HG03378 (cell line): ENCODE measurements around the gene NEK1.
A peak's percentile ranks its signal among the peaks of the same experiment; 100 is the strongest.
"Not testable (repeated sequence)": the region's sequence is repeated elsewhere in the genome, so short reads cannot be mapped to it uniquely, and the experiment has no call there.

Experiments
- ATAC-seq: cut with Tn5 transposase; IDR thresholded peaks from one replicate; pipeline ENCODE4 v1.9.1; 2021; ENCODE audit warnings: mild to moderate bottlenecking, moderate library complexity; ENCODE audit not compliant: unreplicated experiment

NEK1 gene

GRCh38 chr4:169437299-169438047, 174.9 kb downstream of the NEK1 start:
- ATAC-seq, result peak; percentile 84

DNA sequence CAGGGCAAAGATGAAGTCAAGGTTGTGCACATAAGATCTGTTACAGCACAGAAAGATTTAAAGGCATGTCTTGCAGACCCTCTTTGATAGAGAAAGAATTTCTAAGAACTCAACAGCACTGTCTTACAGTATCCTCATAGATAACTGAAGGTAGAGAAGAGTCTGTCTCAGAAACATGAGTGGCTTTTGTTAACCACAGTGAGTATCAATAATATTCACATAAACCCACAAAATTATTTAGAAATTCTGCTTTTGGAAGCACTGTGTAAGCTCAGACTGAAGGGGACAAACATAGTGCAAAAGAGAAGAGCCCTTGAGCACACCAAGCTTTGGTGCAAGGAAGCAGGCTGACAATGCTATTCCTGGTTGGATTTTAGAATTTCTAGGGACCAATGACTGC, 175.6 kb downstream of the NEK1 start:
- ATAC-seq, result no peak

DNA sequence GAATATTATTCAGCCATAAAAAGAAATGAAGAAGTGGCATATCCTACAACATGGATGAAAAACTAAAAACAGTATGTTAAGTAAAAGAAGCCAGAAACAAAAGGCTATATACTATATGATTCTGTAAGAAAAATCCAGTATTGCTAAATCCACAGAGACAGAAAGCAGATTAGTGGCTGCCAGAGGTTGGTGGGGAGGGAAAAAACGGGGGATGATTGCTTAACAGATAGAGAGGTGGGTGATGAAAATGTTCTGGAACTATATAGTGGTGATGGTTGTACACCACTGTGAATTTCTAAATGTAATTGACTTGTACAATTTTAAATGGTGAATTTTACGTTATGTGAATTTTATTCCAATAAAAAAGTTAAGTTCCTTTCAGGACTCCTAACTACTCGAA, 184.0 kb downstream of the NEK1 start:
- no peak for ATAC-seq

- ATAC-seq, result not testable (repeated sequence)
These were observed 184.7 kb downstream of the NEK1 start for GRCh38 chr4:169427727-169428126.

GRCh38 chr4:169420291-169420690, 192.1 kb downstream of the NEK1 start:
- ATAC-seq, result no peak

DNA sequence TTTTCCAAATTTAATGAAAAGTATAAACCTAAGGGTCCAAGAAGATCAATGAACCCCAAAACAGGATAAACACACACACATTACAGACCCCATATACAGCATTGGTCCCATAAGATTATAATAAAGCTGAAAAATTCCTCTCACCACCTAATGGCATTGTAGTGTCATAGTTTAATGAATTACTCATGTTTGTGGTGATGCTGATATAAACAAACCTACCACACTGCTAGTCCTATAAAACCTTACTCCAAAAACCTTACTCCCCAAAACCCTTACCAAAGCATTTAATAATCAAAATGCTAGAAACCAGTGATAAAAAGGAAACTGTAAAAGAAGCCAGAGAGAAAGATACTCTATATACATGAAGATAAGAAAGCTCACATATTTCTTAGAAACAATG, 193.5 kb downstream of the NEK1 start:
- no peak for ATAC-seq

- ATAC-seq, result no peak
These were observed 194.6 kb downstream of the NEK1 start for GRCh38 chr4:169417629-169418282.

DNA sequence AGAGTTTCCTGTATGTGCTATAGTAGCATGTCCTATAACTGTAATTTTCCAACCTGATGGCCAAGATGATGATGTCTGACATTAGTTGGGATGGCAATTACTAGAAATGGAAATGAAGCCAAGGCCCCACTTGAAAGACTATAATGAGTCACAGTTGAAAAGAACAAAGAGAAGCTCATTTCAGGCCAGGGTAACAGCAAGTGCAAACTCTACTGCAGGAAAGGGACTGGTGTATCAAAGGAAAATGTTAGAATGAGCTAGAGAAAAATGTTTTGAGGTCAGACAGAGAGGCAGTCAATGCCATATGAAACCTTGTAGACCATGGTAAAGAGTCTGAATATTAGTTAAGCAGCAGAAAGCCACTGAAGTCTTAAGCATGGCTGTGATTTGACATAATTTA, 195.4 kb downstream of the NEK1 start:
- peak; percentile 68 for ATAC-seq

GRCh38 chr4:169416461-169416860, 195.9 kb downstream of the NEK1 start:
- no peak for ATAC-seq

DNA sequence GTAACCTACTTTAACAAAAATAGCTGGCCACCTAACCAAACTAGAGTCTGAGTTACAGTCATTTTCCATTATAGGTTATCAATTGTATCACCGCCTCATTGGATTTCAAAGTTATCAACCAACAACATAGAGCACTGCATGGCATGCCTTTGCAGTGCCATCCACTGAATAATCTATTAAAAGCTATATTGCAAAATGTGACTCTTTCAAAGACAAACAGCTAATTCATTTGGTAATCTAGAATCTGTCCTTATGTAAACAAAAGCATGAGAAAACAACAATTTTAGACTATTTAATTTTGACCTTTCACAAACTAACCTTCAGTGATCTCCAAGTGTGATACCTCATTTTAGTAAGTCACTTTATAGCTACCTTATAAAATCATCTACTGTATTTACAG, 197.5 kb downstream of the NEK1 start:
- no peak for ATAC-seq

DNA sequence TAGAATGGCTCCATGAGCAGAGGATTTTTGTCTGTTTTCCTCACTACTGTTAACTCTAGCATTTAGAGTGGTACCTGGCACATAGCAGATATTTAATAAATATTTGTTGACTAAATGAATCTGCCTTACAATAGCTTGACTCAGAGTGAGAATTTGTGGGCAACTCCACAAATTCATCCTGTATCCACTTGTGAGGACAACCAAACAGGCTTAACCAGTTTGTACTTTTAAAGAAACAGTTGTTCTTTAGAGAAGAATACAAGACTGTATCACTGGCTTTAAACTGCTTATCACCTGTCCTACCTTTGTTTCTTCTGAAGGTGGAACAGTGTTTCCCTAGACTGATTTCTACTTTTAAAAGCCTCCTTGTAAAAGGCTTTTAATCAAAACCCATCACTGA, 200.3 kb downstream of the NEK1 start:
- no peak for ATAC-seq

GRCh38 chr4:169410839-169411770, 201.3 kb downstream of the NEK1 start:
- ATAC-seq, result peak; percentile 99

DNA sequence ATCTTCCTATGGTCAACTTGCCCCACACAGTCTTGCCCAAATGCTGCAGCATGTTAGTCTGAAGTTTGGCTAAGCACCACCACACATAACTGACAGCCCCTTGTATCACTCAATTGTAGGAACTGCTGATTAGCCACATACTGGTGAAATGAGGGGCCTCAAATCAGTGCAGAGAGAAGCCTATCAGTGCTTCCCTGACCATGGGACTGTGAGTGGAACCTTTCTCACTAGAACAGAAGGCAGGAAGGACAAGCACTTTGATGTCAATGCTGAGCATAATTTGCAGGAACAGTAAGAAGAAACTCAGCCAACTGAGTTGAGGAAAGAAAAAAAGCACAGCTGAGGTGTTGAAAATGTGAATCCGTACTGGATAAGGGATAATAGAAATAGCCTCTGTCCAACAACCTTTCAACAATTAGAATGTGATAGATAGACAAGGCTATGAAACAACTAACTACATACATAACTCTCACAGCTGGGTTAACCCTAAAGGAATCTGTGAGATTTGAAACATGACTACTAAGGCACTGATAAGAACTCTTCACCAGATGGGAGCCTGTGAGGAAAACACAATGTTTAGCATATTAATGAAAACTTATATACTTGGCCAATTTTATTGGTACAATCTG, 205.1 kb downstream of the NEK1 start:
- no peak for ATAC-seq

DNA sequence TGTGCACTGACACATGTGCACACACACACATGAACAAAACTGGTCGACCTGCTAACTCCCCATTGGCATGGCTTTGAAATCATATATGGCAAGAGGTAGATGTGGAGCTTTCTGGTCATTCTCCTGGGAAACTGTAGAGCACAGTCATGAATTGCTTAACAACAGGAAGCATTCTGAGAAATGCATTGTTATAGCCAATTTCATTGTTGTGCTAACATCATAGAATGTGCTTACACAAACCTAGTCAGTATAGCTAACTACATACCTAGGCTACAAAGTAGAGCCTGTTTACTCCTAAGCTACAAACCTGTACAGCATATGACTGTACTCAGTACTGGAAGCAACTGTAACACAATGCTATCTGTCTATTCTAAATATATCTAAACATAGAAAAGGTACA, 207.4 kb downstream of the NEK1 start:
- ATAC-seq, result no peak

- no peak for ATAC-seq
These were observed 211.6 kb downstream of the NEK1 start for GRCh38 chr4:169400832-169401231.

DNA sequence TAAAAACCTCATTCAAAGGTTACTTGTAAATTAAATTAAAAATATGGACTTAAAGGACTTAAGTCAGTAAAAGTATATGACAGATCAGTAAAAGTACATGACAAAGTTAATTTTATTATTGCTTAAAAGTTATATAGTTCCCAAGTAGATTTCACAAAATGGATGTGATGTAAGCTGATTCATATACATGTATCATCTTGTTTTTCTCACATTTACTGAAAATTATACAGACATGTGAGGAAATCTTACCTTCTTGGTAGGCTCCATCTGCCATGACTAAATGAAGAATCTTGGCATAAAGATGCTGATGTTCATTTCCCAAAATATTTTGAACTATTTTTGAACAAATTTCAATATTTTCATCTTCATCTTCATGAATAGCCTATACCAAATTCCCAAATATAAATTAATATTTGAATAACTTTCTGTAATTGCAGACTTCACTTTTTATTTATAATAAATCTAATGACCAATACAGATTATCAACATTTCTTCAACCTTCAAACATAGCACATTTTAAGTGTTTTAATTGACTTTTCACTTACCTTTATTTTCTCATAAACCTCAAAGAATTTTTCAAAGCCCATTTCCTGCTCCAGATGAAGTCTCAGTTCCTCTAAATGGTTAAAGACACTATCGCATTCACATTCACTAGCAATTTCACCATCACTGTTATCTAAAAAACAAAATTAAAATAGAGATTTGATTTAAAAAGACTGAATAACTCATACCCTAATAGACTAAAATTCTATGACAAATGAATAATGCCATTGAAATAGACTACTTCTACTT, 212.2 kb downstream of the NEK1 start:
- peak; percentile 70 for ATAC-seq

- no peak for ATAC-seq
These were observed 214.1 kb downstream of the NEK1 start for GRCh38 chr4:169398316-169398715.

DNA sequence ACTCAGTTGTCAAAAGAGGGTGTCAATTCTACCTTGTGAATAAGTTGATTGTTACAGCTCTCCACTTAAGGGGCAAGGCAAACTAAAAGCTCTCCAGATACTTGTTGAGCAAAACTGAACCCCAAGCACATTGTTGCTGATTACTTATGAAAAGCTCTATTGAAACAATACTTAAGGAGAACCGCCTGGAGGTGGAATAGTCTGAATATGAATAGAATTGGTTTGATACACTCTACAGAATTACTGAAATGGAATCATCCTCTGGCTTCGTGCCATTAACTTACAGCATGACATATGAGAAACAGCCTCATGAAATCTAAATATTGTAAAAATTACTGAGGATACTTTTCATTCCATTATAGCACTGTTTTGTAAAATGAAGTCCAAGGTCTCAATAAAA, 214.6 kb downstream of the NEK1 start:
- no peak for ATAC-seq

DNA sequence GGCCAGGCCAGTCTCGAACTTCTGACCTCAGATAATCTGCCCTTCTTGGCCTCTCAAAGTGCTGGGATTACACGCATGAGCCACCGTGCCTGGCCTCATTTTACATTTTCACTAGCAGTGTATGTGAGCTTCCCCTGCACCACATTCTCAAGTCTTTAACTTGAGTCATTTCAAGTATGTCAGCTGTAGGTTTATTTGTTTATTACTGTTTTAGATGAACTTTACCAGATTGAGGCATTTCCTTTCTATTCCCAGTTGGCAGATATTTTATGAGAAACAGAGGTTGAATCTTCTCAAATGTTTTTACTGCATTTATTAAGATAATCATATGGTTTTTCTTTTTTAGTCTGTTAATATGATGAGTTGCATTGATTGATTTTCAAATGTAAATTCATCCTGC, 227.0 kb downstream of the NEK1 start:
- no peak for ATAC-seq

DNA sequence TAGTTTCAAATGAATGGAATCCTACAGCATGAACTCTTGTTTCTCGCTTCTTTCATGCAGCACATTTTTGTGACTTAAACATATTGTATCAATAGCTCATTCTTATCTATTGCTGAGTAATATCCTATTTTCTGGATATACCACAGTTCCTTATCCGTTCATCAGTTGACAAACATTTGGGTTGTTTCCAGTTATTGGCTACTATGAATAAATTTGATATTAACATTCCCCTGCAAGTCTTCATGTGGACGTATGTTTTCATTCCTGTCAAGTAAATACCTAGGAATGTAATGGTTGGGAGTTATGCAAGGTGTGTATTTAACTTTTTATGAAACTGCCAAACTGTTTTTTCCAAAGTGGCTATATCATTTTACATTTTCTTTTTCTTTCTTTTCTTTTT, 227.6 kb downstream of the NEK1 start:
- no peak for ATAC-seq
